IPS-NIHi7 (cell line): Measurements from ENCODE around the gene TGDS.

Experiments used
- DNase-seq: peaks from one replicate; pipeline ENCODE4 v3.0.0; 2012; ENCODE audit warnings: mixed read lengths; ENCODE audit errors: extremely low spot score

Gene TGDS

GRCh38 chr13:94601446-94602431, 5.8 kb upstream of the TGDS start, which contains the start of gene GPR180:
GPR180 (plus strand) TSS chr13:94601857; CDS start chr13:94601928, 71 bp downstream.
- peak; percentile 95 for DNase-seq

GRCh38 chr13:94599877-94600276, 3.9 kb upstream of the TGDS start:
- no peak for DNase-seq

GRCh38 chr13:94598281-94598680, 2.3 kb upstream of the TGDS start:
- DNase-seq, result no peak

GRCh38 chr13:94596575-94596971, 621 bp upstream of the TGDS start:
- no peak for DNase-seq

- DNase-seq, result peak; percentile 28
Observed at GRCh38 chr13:94595001-94595949, 677 bp downstream of the TGDS start.

GRCh38 chr13:94590744-94591143, 5.2 kb downstream of the TGDS start:
- DNase-seq, result no peak

- DNase-seq, result no peak
Observed at GRCh38 chr13:94588541-94588940, 7.4 kb downstream of the TGDS start.

GRCh38 chr13:94586371-94586770, 9.6 kb downstream of the TGDS start:
- no peak for DNase-seq

GRCh38 chr13:94585543-94586101, 10.3 kb downstream of the TGDS start:
- no peak for DNase-seq

GRCh38 chr13:94583926-94584325, 12.0 kb downstream of the TGDS start:
- DNase-seq, result no peak

- no peak for DNase-seq
Observed at GRCh38 chr13:94579063-94579462, 16.9 kb downstream of the TGDS start.

- DNase-seq, result no peak
Observed at GRCh38 chr13:94569615-94570014, 26.3 kb downstream of the TGDS start.

- no peak for DNase-seq
Observed at GRCh38 chr13:94568443-94568842, 27.5 kb downstream of the TGDS start.

- DNase-seq, result no peak
Observed at GRCh38 chr13:94567581-94567980, 28.4 kb downstream of the TGDS start.

GRCh38 chr13:94561126-94561525, 34.8 kb downstream of the TGDS start:
- DNase-seq, result no peak

GRCh38 chr13:94560116-94560515, 35.8 kb downstream of the TGDS start:
- no peak for DNase-seq

GRCh38 chr13:94559222-94559795, 36.6 kb downstream of the TGDS start:
- no peak for DNase-seq

GRCh38 chr13:94558716-94559115, 37.2 kb downstream of the TGDS start:
- no peak for DNase-seq

GRCh38 chr13:94557684-94558235, 38.2 kb downstream of the TGDS start:
- DNase-seq, result no peak

- no peak for DNase-seq
Observed at GRCh38 chr13:94556621-94557020, 39.3 kb downstream of the TGDS start.

GRCh38 chr13:94556041-94556440, 39.9 kb downstream of the TGDS start:
- no peak for DNase-seq
